ENCODE measurements around the gene SYMPK.
"Not testable (repeated sequence)": the region's sequence is repeated elsewhere in the genome, so short reads cannot be mapped to it uniquely, and the experiment has no call there.

The SYMPK gene

DNA sequence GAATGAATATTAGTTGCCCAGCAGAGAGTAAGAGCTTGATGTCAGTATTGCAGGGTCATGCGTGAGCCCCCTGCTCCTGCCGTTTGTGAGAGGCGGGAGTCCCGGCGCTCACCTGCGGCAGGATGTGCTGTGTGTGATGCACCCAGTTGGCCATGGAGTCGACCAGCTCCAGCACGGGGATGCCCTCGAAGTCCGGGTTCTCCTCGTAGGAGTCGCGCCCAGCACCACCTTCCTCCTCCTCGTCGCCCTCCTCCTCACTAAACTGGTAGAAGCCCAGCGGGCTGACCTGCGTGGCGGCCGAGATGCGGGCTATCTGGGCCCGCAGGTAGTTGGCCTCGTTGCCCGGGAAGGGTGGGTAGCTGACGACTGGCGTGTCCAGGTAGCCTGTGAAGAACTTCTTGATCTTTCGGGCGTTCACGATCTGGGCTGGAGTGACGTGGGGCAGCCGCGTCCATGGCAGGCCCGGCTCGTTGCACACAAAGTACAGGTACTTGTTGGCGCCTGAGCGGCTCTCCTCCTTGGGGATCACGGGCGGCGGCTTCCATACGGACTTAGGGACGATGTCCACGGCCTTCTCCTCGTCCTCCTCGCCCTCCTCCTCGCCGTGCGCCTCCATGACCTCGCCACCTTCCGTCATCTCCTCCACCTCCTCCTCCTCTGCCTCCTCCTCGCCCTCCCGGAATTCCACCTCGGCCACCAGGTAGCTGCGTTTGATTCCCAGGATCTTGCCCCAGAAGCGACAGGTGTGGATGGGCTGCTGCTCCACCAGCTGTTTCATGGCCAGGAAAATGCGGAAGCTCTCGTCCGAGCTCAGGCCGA is 58.6 kb downstream of the SYMPK start:
- DNase-seq (ENCODE audit: low read depth in 3 of 3), result no peak

GRCh38 chr19:45801603-45802175 is 61.3 kb downstream of the SYMPK start:
- no peak for DNase-seq (ENCODE audit: low read depth in 3 of 3)

DNA sequence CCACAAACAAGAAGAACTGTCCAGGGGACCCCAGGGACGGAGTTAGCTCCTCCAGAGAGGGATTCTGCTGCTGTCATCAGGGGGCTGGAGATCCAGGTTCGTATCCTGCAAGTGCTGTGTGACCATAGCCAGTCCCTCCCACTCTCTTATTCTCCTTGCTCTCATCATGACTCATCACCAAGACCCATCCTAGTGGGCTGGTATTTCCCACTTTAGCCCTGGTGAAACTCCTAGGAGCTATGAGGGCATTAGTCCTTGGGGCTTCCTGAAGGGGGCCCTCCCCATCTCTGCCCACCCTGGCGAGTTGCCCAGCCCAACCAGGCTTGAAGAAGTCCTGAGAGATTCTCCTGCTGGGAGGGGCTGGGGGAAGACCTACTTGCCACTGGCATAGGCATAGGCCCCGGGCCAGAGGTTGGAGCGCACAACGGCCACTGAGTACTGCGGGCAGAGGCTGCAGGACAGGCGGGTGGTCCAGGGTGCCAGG is 62.8 kb downstream of the SYMPK start:
- no peak for DNase-seq (ENCODE audit: low read depth in 3 of 3)

- not testable (repeated sequence) for DNase-seq (ENCODE audit: low read depth in 3 of 3)
Measured at GRCh38 chr19:45799541-45799940, 63.4 kb downstream of the SYMPK start.

DNA sequence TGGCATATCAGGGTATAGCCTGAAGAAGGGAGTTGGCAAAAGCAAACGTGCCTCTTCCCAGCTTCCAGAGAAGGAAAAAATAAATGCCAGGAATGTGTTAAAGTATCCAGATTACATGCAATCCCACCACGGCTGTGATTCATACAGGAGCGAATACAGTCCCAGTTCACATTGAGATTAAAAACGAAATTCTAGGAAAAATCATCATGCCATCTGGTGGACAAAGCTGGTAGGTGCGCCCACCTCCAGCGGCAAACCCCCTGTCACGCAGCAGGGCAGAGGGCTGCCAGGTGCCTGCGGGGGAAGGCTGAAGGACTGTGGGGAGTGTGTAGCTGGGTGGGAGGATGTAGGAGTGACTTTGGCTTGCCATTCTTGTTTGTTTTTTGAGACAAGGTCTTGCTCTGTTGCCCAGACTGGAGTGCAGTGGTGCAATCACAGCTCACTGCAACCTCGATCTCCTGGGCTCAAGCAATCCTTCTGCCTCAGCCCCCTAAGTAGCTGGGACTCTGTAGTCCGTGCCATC is 63.9 kb downstream of the SYMPK start:
- peak in 2 of 3 donors; percentile 27 to 37 for DNase-seq (ENCODE audit: low read depth in 3 of 3)

DNA sequence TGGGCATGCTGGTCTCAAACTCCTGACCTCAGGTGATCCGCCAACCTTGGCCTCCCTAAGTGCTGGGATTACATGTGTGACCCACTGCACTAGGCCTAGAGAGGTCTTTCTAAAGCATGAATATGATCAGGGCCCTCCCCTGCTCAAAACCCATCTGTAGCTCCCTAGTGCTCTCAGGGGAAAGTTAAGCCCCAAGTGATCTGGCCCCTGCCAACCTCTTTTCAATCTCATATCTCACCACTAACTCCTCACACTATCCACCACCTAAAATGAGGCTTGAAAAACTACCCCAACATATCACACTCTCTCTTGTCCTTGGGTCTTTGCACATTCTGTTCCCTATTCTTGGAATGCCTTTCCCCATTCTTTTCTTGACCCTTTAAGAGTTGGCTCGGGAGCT is 68.3 kb downstream of the SYMPK start:
- no peak for DNase-seq (ENCODE audit: low read depth in 3 of 3)

- no peak for DNase-seq (ENCODE audit: low read depth in 3 of 3)
Measured at GRCh38 chr19:45793876-45794275, 69.1 kb downstream of the SYMPK start.

DNA sequence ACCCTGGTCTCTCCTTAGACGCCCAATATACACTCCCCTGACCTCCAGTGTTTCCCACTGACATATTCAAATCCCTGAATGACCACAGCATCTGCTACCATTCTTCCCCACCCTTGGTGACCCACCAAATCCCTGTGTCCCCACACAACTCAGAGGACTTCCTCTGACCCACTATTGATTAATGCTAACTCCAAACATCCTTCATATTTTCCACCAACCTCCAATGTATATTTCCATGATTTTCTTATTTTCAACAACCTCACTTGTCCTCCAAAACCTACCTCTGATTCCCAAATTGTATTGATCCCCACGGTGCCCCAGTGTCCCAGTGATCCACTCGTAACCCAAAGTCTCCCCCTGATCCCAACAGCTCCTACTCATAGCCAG is 69.8 kb downstream of the SYMPK start:
- no peak for DNase-seq (ENCODE audit: low read depth in 3 of 3)

DNA sequence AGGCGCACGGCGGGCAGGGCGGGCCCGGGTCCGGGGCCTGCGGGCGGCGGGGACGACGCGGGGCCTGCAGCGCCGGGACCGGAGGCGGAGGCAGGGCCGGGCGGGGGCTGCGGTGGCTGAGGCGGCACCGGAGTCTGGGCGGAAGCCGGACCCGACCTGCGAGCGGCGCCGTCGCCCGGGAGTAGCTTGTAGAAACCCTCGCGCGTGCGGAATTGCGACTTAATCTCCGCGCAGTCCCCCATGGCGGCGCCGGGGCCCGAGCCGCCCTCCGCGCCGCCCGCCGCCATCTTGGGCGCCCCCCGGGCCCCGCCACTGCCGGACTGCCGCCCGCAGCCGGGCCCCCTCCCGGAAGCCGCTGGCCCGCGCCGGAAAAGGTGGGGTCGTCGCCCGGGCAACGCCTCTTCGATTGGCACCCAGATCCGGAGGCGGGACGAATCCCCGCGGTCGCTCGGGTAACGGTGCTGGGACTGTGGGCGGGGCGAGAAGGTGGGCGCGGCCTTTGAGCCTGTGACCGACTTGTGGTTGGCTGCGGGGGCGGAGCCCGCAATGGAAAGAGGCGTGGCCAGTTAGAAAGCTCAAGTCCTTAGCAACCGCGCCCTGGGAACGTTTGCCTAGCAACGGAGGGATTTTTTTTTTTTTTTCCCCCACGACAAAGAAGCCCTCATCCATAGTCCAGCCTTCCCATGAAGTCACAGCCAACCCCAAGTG is 70.3 kb downstream of the SYMPK start, which contains the start of gene DMWD:
Gene DMWD (minus strand): TSS at position 376 of the 708 bp plus-strand sequence. CDS start 89 bp downstream, at position 287.
- DNase-seq (ENCODE audit: low read depth in 3 of 3), result peak; percentile 99 to 100 (median 100)

DNA sequence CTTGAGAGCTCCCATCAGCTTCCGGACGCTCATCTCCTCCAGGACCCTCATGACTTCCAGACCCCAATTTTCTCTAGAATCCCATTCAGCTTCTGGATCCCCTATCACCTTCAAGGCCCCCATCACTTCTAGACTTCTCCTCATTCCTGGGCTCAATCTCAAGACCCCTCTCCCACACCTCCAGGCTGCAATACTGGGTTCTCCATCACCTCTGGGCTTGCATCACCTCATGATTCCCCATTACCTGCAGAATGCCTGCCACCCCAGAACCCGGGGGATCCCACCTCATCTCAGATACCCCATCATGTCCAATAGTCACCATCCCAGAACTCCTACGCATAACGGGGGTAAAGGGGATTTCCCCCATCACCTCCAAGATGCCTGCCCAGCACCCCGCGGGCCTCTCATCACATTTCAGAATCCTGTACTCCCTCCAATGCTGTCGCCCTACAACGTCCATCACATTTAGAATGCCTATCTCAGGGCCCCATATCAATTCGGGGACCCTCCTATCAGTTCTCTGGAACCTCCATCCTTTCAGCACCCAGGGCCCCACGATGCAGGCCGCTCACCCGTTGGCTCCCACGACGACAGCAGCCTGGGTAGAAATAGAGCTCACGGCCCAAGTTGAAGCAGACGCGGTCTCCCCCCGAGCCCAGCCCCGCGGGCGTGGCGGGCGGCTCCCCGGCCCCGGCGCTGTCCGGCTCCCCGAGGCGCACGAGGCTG is 71.0 kb downstream of the SYMPK start:
- no peak for DNase-seq (ENCODE audit: low read depth in 3 of 3)

DNA sequence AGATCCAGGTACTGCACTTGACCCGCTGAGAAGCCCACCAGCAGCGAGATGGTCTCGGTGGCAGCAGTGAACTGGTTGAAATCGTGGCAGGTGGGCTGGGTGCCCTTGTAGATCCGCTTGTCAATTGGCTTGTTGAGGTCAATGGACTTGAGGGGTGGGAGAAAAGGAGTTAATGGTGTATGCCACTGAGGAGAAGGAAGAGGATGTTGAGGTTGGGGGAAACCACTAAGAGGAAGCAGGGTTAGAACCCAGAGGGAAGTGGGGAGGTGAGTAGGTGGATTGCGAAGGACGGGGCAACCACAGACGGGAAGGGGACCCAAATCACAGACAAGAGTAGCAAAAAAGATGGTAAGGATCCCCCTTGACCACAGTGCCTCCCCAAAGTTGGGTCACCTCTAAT is 72.0 kb downstream of the SYMPK start:
- no peak for DNase-seq (ENCODE audit: low read depth in 3 of 3)

DNA sequence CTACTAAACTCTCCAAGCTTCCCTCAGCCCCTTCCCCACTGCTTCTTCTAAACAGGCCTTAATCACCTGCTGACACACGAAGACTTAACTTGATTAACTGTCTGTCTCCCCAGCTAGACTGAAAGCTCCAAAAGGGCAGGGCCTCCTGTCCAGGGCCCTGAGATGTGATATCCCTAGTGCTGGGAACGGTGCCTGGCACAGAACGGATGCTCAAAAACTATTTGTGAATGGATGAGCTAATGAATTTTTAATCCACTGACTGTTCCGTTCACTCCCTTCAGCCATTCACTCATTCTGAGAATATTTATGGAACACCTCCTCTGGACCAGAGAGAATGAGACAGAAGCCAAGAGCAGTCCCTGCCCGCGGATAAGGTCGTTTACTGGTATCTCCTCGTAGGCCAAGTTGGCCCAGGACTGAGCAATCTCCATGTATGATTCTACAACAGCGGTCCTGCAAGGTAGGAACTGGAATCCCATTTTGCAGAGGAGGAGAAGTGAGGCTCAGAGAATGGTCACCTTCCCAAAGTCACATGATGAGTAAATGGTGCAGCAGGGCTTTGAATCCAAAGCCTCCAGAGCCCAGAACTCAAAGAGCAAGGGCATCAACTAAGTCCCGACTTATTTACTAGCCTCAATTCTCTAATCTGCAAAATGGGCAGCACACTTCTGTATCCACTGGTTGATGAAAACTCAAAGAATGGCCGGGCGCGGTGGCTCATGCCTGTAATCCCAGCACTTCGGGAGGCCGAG is 73.7 kb downstream of the SYMPK start:
- no peak for DNase-seq (ENCODE audit: low read depth in 3 of 3)

DNA sequence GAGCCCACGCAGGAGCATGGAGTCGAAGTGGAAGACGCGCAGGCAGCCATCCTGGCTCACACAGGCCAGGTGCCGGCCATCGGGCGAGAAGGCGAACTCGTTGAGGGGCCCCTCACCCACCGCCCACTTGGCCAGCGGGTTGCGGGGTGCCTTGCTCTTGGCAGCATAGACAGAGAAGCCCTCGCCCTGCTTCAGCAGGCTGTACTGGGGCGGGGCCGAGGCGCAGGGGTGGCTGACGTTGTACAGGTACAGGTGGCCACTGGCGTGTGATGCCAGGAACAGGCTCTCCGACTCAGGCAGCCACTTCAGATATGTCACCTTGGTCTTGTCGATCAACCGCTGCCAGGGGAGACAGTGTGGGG is 76.4 kb downstream of the SYMPK start:
- no peak for DNase-seq (ENCODE audit: low read depth in 3 of 3)

GRCh38 chr19:45785781-45786532 is 77.0 kb downstream of the SYMPK start:
- DNase-seq (ENCODE audit: low read depth in 3 of 3), result no peak

GRCh38 chr19:45785097-45785496 is 77.8 kb downstream of the SYMPK start:
- DNase-seq (ENCODE audit: low read depth in 3 of 3), result no peak

- DNase-seq (ENCODE audit: low read depth in 3 of 3), result no peak
Measured at GRCh38 chr19:45784096-45784495, 78.9 kb downstream of the SYMPK start.

DNA sequence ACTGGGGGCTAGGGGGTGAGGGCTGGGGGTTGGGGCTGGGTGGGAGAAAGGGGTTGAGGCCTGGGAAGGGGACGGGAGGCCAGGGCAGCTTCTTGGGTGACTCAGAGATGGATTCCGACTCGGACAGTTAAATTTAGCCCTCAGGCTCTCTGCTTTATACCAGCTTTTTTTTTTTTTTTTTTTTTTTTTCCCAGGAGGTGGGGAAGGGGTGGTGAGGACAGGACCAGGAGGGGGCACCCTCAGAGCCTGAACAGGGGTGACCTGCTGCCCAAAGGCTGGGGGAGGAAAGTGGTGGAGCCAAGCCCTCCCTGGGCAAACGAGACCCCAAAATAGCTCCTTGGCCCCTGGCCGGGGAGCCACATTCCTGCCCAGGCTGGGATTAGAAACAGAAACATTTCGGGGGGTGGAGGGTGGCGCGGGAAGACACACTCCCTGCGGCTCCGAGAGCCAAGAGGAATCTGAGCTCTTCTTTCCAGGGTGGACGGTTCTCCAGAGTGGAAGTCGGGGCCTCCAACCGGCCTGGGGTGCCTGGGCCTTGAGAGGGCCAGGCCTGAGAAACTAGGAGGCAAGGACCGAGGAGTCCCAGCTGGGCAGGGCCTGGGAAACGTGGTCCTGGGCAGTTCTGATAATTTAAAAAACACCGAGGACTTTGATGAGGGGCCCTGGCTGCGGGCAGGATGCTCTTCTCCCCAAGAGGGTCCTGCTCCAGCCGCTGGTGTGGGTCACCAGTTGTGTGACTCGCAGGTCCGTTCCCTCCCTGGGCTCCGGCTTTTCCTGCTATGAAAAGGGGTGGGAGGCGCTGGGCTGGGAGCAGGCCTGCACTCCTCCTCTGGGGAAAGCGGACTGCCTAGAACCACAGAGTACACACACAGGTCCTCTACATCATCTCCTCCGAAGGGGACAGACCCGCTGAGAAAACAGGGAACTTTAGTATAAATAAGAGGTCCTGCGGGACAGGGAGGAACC is 79.8 kb downstream of the SYMPK start:
- no peak for DNase-seq (ENCODE audit: low read depth in 3 of 3)

- no peak for DNase-seq (ENCODE audit: low read depth in 3 of 3)
Measured at GRCh38 chr19:45782162-45782691, 80.7 kb downstream of the SYMPK start, which contains the start of gene DMPK. Gene DMPK, minus strand, starts transcription at chr19:45782490. Its CDS starts 138 bp downstream, at chr19:45782352.

Data from stimulated activated CD4-positive, alpha-beta T cell treated with anti-CD3 and anti-CD28 coated beads, TNF-alpha, amount 100 ng/mL, for 48 hours (primary cell).